NCI-H2196 treated with DMSO at 0.1 percent for 48 hours (cell line): ENCODE measurements around the gene OR10W1.

Experiments used
- DNase-seq: peaks from one replicate; lab custom pipeline; 2025; ENCODE audit not compliant: unreplicated experiment; lab: John Stamatoyannopoulos, UW

Gene OR10W1

GRCh38 chr11:58268142-58268541 lies at the start of gene OR10W1:
OR10W1 (minus strand) TSS chr11:58268260; CDS start chr11:58267858, 402 bp downstream.
- no peak for DNase-seq

GRCh38 chr11:58316142-58316541 lies 48.1 kb upstream of the OR10W1 start:
- DNase-seq: no peak

GRCh38 chr11:58301576-58301975 lies 33.5 kb upstream of the OR10W1 start:
- no peak for DNase-seq

GRCh38 chr11:58292017-58292416 lies 24.0 kb upstream of the OR10W1 start:
- DNase-seq: no peak

GRCh38 chr11:58289266-58289665 lies 21.2 kb upstream of the OR10W1 start:
- DNase-seq: no peak

- DNase-seq: no peak
Measured at GRCh38 chr11:58286249-58286648, 18.2 kb upstream of the OR10W1 start.

GRCh38 chr11:58285483-58286040 lies 17.5 kb upstream of the OR10W1 start:
- no peak for DNase-seq

- no peak for DNase-seq
Measured at GRCh38 chr11:58276151-58276550, 8.1 kb upstream of the OR10W1 start.

- no peak for DNase-seq
Measured at GRCh38 chr11:58275002-58275401, 6.9 kb upstream of the OR10W1 start.

GRCh38 chr11:58259983-58260382 lies 8.1 kb downstream of the OR10W1 start:
- DNase-seq: no peak

- no peak for DNase-seq
Measured at GRCh38 chr11:58254936-58255335, 13.1 kb downstream of the OR10W1 start.

- DNase-seq: no peak
Measured at GRCh38 chr11:58243954-58244353, 24.1 kb downstream of the OR10W1 start.

GRCh38 chr11:58227956-58228615 lies 40.0 kb downstream of the OR10W1 start:
- DNase-seq: no peak

- no peak for DNase-seq
Measured at GRCh38 chr11:58222721-58223120, 45.3 kb downstream of the OR10W1 start.
